ENCODE results near the gene VPS37C.

GRCh38 chr11:61110255-61111049 lies 50.8 kb downstream of the VPS37C start:
- TF ChIP-seq CTCF (IDR thresholded peaks at IDR 0.05) (no peak), EZH2 (IDR thresholded peaks at IDR 0.05) (no peak), EZH2phosphoT487 (IDR thresholded peaks at IDR 0.05) (no peak)
